K562 (cell line): ENCODE measurements around the gene RBMS3. TPM values are rescaled to one million over a fixed set of nuclear protein-coding genes. Genes with fewer than 3 reads are reported as not detected.

Source experiments
- ATAC-seq: fragments of 200-7000 bp; cut with Tn5 transposase; 3 replicates; pipeline ENCODE4 v1.9.1; 2020; ENCODE audit warnings: moderate library complexity
- BruUV-seq: library from RNA; stranded (reverse); fragments of 400-500 nt; replicated peaks from 2 replicates; lab custom pipeline; 2021; lab: Mats Ljungman, UMichigan
- CTCF ChIA-PET: fragments of 300-600 bp; formaldehyde crosslinking; extraction: SDS; loops from one replicate; lab custom pipeline; 2021; ENCODE audit warnings: low intra/inter-chr PET ratio; lab: Yijun Ruan, JAX
- POLR2A ChIA-PET: fragments of 300-600, 350-650 bp; sonication (Branson Sonifier 250); formaldehyde crosslinking; extraction: SDS; loops from one replicate; lab custom pipeline; 2021; ENCODE audit warnings: antibody characterized with exemption, inconsistent platforms; lab: Yijun Ruan, JAX
- DNase-seq, 4 experiments: peaks; one replicate each; pipeline versions ENCODE4 v3.0.0 to v3.0.0-alpha.2; 2011 to 2018; ENCODE audit warnings: low spot score in 3 of 4, mixed read lengths in 3 of 4; ENCODE audit errors: extremely low read depth in 1 of 4
- FAIRE-seq: peaks from 2 replicates; lab custom pipeline; 2011; peaks lifted over from hg19 to GRCh38; lab: Jason Lieb, UNC
- H2AFZ ChIP-seq: 2 replicates; pipeline ENCODE4 v1.6.0; 2011; ENCODE audit warnings: low read depth, low read length, control low read depth, inconsistent platforms
- H3K27ac ChIP-seq: fragments of 200-600 bp; 3 replicates; pipeline ENCODE4 v1.8.0; 2011; ENCODE audit warnings: low read depth, mild to moderate bottlenecking, control low read depth, inconsistent platforms, low read length, moderate library complexity, mixed read lengths; ENCODE audit errors: extremely low read depth
- H3K27me3 ChIP-seq, 2 experiments: fragments of 300-600 bp in 1 of 2; 2 replicates in 1 of 2; 3 replicates in 1 of 2; pipeline versions ENCODE4 v1.6.0 to v1.8.0; 2011; ENCODE audit warnings: inconsistent platforms in 2 of 2, low read length in 2 of 2, mild to moderate bottlenecking in 1 of 2, mixed read lengths in 1 of 2, moderate library complexity in 1 of 2; ENCODE audit not compliant: control insufficient read depth in 2 of 2, insufficient read depth in 2 of 2
- H3K36me3 ChIP-seq: fragments of 300-600 bp; 3 replicates; pipeline ENCODE4 v1.8.0; 2011; ENCODE audit warnings: mild to moderate bottlenecking, low read length, inconsistent platforms; ENCODE audit not compliant: control insufficient read depth, insufficient read depth
- H3K4me1 ChIP-seq, 2 experiments: fragments of 200-600 bp in 1 of 2; replicated peaks in 1 of 2; 2 replicates in 1 of 2; 3 replicates in 1 of 2; pipeline versions ENCODE4 v1.5.1 to v1.8.0; 2011; ENCODE audit warnings: inconsistent platforms in 2 of 2, low read length in 2 of 2, mild to moderate bottlenecking in 1 of 2, mixed read lengths in 1 of 2, moderate library complexity in 1 of 2; ENCODE audit not compliant: control insufficient read depth in 2 of 2, insufficient read depth in 2 of 2
- H3K4me2 ChIP-seq: 2 replicates; pipeline ENCODE4 v1.6.1; 2011; ENCODE audit warnings: low read length, control low read depth, inconsistent platforms, mixed read lengths; ENCODE audit not compliant: insufficient read depth
- H3K4me3 ChIP-seq: fragments of 200-600 bp; sonication (generic), shearing (Covaris generic); 2 replicates; pipeline ENCODE4 v1.5.1; 2016; ENCODE audit warnings: control low read depth, inconsistent platforms
- H3K79me2 ChIP-seq: fragments of 200-600 bp; 3 replicates; pipeline ENCODE4 v1.8.0; 2011; ENCODE audit warnings: low read length, inconsistent platforms; ENCODE audit not compliant: control insufficient read depth, insufficient read depth
- H3K9ac ChIP-seq, 2 experiments: 2 replicates each; pipeline versions ENCODE4 v1.6.0 to v1.6.1; 2011; ENCODE audit warnings: low read depth in 2 of 2, low read length in 2 of 2, control low read depth in 1 of 2, inconsistent platforms in 1 of 2, mild to moderate bottlenecking in 1 of 2, mixed read lengths in 1 of 2; ENCODE audit not compliant: insufficient read depth in 1 of 2
- H3K9me1 ChIP-seq: one replicate; pipeline ENCODE4 v1.6.0; 2011; ENCODE audit warnings: inconsistent platforms, mild to moderate bottlenecking, low read length, moderate library complexity; ENCODE audit not compliant: control insufficient read depth, insufficient read depth
- H3K9me3 ChIP-seq: replicated peaks from 2 replicates; pipeline ENCODE4 v1.5.1; 2011; ENCODE audit warnings: low read depth, low read length, inconsistent platforms; ENCODE audit not compliant: control insufficient read depth, insufficient read depth
- H4K20me1 ChIP-seq: replicated peaks from 2 replicates; pipeline ENCODE4 v1.6.1; 2011; ENCODE audit warnings: low read length, inconsistent platforms, mixed read lengths; ENCODE audit not compliant: control insufficient read depth, insufficient read depth
- CREB5 ChIP-seq: fragments of 250-450 bp; sonication (Bioruptor Pico); IDR thresholded peaks from 2 replicates; pipeline ENCODE4 v1.5.0; 2020; ENCODE audit warnings: mild to moderate bottlenecking
- DMBX1 ChIP-seq: fragments of 250-450 bp; sonication (Bioruptor Pico); IDR thresholded peaks from 2 replicates; pipeline ENCODE4 v1.8.0; 2022; ENCODE audit warnings: inconsistent platforms, mild to moderate bottlenecking, moderate library complexity, borderline replicate concordance
- FOXJ2 ChIP-seq: fragments of 200-800 bp; sonication (Bioruptor generic); IDR thresholded peaks from 2 replicates; pipeline ENCODE4 v1.6.1; 2016; ENCODE audit warnings: missing genetic modification characterization, missing compliant biosample characterization
- FUS ChIP-seq: fragments of 200-400 bp; formaldehyde crosslinking; optimal IDR thresholded peaks from 2 replicates; pipeline ENCODE3; 2017; ENCODE audit warnings: low read depth, low read length
- GTF2A2 ChIP-seq: IDR thresholded peaks from 2 replicates; pipeline ENCODE4 v1.6.1; 2016; ENCODE audit warnings: mild to moderate bottlenecking, missing genetic modification characterization, missing compliant biosample characterization
- HMG20B ChIP-seq: fragments of 250-450 bp; sonication (Bioruptor Pico); IDR thresholded peaks from 2 replicates; pipeline ENCODE4 v1.5.0; 2021; ENCODE audit warnings: mild to moderate bottlenecking
- KAT2B ChIP-seq: IDR thresholded peaks from one replicate; pipeline ENCODE4 v1.6.1; 2012; ENCODE audit warnings: low read depth, mild to moderate bottlenecking, control low read depth, inconsistent platforms, low read length, moderate library complexity
- MTA2 ChIP-seq: fragments of 450-650 bp; IDR thresholded peaks from 2 replicates; pipeline ENCODE4 v1.6.1; 2016; ENCODE audit warnings: low read depth
- NR2F6 ChIP-seq: fragments of 450-650 bp; formaldehyde crosslinking; IDR thresholded peaks from 2 replicates; pipeline ENCODE4 v1.4.0; 2020; ENCODE audit warnings: mild to moderate bottlenecking
- PURB ChIP-seq: sonication (generic); formaldehyde crosslinking; IDR thresholded peaks from 2 replicates; pipeline ENCODE4 v1.9.0; 2021; ENCODE audit warnings: low read depth, mild to moderate bottlenecking, missing genetic modification reagents
- RCOR1 ChIP-seq, 2 experiments: IDR thresholded peaks; 2 replicates each; pipeline ENCODE4 v1.6.1; 2012; ENCODE audit warnings: low read depth in 2 of 2, low read length in 2 of 2, borderline replicate concordance in 1 of 2, improper control_type of control experiment in 1 of 2
- TARDBP ChIP-seq: fragments of 450-650 bp; IDR thresholded peaks from 2 replicates; pipeline ENCODE4 v1.6.1; 2016
- U2AF2 ChIP-seq: fragments of 200-400 bp; formaldehyde crosslinking; optimal IDR thresholded peaks from 2 replicates; pipeline ENCODE3; 2017; ENCODE audit warnings: low read depth, mild to moderate bottlenecking, low read length
- ZC3H4 ChIP-seq: sonication (generic); formaldehyde crosslinking; IDR thresholded peaks from 2 replicates; pipeline ENCODE4 v1.9.0; 2021; ENCODE audit warnings: missing genetic modification reagents, borderline replicate concordance
- ZFP36 ChIP-seq: fragments of 150-350 bp; IDR thresholded peaks from 2 replicates; pipeline ENCODE4 v1.6.1; 2018; ENCODE audit warnings: low read length, low read depth; ENCODE audit not compliant: partially characterized antibody
- ZNF165 ChIP-seq: fragments of 250-450 bp; sonication (Bioruptor Pico); IDR thresholded peaks from 2 replicates; pipeline ENCODE4 v1.4.0; 2020; ENCODE audit warnings: borderline replicate concordance
- ZNF23 ChIP-seq: fragments of 250-450 bp; sonication (Bioruptor Pico); IDR thresholded peaks from 2 replicates; pipeline ENCODE4 v1.4.0; 2020; ENCODE audit warnings: mild to moderate bottlenecking
- ZNF707 ChIP-seq: fragments of 250-450 bp; sonication (Bioruptor Pico); conservative IDR thresholded peaks from 2 replicates; pipeline ENCODE4 v1.8.0; 2022; ENCODE audit warnings: inconsistent platforms, mild to moderate bottlenecking, moderate library complexity
- WGBS: fragments of 100-300 bp; shearing (Covaris generic); methylation state at CpG from one replicate; pipeline ENCODE4 v1.1.6; 2016; ENCODE audit warnings: low coverage, mixed read lengths; ENCODE audit not compliant: insufficient coverage; ENCODE audit errors: missing lambda C conversion rate; 5-methylcytosine and 5-hydroxymethylcytosine counted together
- in situ Hi-C: fragments of 300-500 bp; cut with MboI; formaldehyde crosslinking; loops from 4 replicates; pipeline ENCODE4 v1.15.0; 2018; ENCODE audit warnings: inconsistent platforms, mixed read lengths
- intact Hi-C: fragments of 100-400 bp; cut with micrococcal nuclease; formaldehyde crosslinking; loops from 2 replicates; pipeline ENCODE4 v1.14.2; 2022
- polyA plus RNA-seq, 8 experiments: library from polyadenylated mRNA; depleted of rRNA in 4 of 8; stranded (reverse) in 5 of 8; unstranded in 3 of 8; fragments of >200 nt; fragmentation: Nextera tagmentation in 2 of 8; fragmentation: Illumina TruSeq in 1 of 8; extraction: Ambion mirVana in 2 of 8; extraction: Trizol in 1 of 8; gene quantifications; 2 replicates each; pipeline versions ENCODE4 v1.2.1 to v1.2.3, GENCODE V29; 2011 to 2014; ENCODE audit warnings: inconsistent platforms in 1 of 8, missing spikeins in 1 of 8
- total RNA-seq, 7 experiments: library from RNA; depleted of rRNA in 6 of 7; stranded (reverse); fragments of >200 nt in 6 of 7; fragmentation: Illumina TruSeq in 2 of 7; extraction: Trizol in 2 of 7; gene quantifications; 2 replicates each; pipeline versions ENCODE4 v1.2.1 to v1.2.3, GENCODE V29; 2011 to 2021; ENCODE audit warnings: low replicate concordance in 1 of 7
- TF ChIP-seq, protein P1 (sequence below): fragments of 250-450 bp; sonication (Bioruptor Pico); IDR thresholded peaks from 2 replicates; pipeline ENCODE4 v1.5.1; 2021; ENCODE audit warnings: mild to moderate bottlenecking

Gene RBMS3
- total and polyA plus RNA-seq, 9 of the 15 experiments (the other 6 are each of a cell fraction or from before 2014, with no cell fraction given): 0.20 TPM; not detected in 8

- no peak overlapping the region for H3K4me3 ChIP-seq
- BruUV-seq: no TSS peak
- H4K20me1 ChIP-seq: no peaks in the 10 kb centered on the region
- ChIA-PET POLR2A (no interaction called here), CTCF (no interaction called here)
- no peaks in the 10 kb centered on the region for H3K79me2 ChIP-seq
- intact Hi-C loops: no loop called here
- H3K4me1 ChIP-seq: no peaks in the 10 kb centered on the region
- H3K36me3 ChIP-seq: no peaks in the 10 kb centered on the region
- no peaks in the 10 kb centered on the region for H3K27me3 ChIP-seq
- H3K9me3 ChIP-seq: no peaks in the 10 kb centered on the region; the same call in 1 of the 2 replicates
- no peak overlapping the region for H2AFZ ChIP-seq
- H3K9me1 ChIP-seq: no peaks in the 10 kb centered on the region
- no peak overlapping the region for H3K27ac ChIP-seq
- TF ChIP-seq TARDBP (no peak), ZFP36 (no peak), CREB5 (CRISPR knock-in tag) (no peak), U2AF2 (no peak), RCOR1 (IDR thresholded peaks at IDR 0.05; ENCODE audit: borderline replicate concordance in 1 of 2, low read depth in 2 of 2, low read length in 2 of 2) (no peak), MTA2 (no peak), GTF2A2 (no peak), KAT2B (no peak), HMG20B (no peak), FUS (no peak), ZNF165 (no peak), ZC3H4 (CRISPR knock-in tag) (no peak), ZNF707 (CRISPR knock-in tag) (no peak), FOXJ2 (tag) (no peak), ZNF23 (CRISPR knock-in tag) (no peak), PURB (CRISPR knock-in tag) (no peak), DMBX1 (CRISPR knock-in tag) (no peak), NR2F6 (CRISPR knock-in tag) (no peak)
- TF ChIP-seq, protein P1, sequence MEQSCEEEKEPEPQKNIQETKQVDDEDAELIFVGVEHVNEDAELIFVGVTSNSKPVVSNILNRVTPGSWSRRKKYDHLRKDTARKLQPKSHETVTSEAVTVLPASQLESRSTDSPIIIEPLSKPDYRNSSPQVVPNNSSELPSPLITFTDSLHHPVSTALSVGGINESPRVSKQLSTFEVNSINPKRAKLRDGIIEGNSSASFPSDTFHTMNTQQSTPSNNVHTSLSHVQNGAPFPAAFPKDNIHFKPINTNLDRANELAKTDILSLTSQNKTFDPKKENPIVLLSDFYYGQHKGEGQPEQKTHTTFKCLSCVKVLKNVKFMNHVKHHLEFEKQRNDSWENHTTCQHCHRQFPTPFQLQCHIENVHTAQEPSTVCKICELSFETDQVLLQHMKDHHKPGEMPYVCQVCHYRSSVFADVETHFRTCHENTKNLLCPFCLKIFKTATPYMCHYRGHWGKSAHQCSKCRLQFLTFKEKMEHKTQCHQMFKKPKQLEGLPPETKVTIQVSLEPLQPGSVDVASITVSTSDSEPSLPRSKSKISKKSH (CRISPR knock-in tag): no peak
- ATAC-seq (no peak), FAIRE-seq (no peak), DNase-seq (no peak)
- no peak overlapping the region for H3K9ac ChIP-seq
- WGBS: 0% methylated on average over 2 of the region's 2 CpGs
- no peak overlapping the region for H3K4me2 ChIP-seq
- in situ Hi-C loops: no loop called here
Measured at GRCh38 chr3:29690686-29691353, 409.9 kb downstream of the RBMS3 start.
